Fibroblast of skin of back (primary cell): ENCODE results near the gene PACS1.
A peak's percentile ranks its signal among the peaks of the same experiment; 100 is the strongest.
"Not testable (repeated sequence)": the region's sequence is repeated elsewhere in the genome, so short reads cannot be mapped to it uniquely, and the experiment has no call there.

Source experiments
- DNase-seq: peaks from one replicate; pipeline ENCODE4 v3.0.0-alpha.2; 2013

Gene PACS1

DNA sequence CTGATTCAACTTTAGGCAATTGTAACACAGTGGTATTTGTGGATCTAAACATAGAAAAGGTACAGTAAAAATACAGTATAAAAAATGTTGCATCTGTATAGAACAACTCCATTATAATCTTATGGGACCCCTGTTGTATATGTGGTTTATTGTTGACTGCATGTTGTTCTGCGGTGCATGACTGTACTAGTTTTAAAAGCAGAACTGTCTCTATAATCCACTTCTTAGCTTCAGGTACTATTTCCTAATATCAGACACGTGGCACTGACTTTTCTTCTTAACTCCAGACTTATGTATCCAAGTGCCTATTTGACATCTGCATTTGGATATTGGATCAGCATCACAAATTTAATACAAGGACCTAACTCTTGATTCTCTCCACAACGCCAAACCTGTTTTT lies 41.1 kb downstream of the PACS1 start:
- no peak for DNase-seq

DNA sequence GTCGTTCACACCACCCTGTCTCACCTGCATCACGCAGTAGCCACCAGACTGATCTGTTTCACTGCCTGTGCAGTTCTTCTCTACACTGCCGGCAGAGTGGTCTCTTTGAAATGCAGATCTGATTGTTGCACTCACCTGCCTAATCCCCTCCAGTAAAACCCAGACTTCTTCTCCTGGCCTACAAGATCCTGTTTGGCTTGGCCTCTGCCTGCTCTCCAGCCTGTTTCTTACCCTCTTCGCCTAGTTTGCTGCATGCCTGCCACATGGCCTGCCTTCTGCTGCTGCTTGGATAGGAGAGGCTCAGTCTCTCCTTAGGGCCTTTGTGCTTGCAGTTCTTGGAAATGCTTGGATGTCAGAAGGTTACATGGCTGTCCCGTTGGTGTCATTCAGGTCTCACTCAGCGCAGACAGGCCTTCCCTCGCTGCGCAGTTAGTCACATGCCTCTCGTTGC lies 42.0 kb downstream of the PACS1 start:
- DNase-seq = no peak

DNA sequence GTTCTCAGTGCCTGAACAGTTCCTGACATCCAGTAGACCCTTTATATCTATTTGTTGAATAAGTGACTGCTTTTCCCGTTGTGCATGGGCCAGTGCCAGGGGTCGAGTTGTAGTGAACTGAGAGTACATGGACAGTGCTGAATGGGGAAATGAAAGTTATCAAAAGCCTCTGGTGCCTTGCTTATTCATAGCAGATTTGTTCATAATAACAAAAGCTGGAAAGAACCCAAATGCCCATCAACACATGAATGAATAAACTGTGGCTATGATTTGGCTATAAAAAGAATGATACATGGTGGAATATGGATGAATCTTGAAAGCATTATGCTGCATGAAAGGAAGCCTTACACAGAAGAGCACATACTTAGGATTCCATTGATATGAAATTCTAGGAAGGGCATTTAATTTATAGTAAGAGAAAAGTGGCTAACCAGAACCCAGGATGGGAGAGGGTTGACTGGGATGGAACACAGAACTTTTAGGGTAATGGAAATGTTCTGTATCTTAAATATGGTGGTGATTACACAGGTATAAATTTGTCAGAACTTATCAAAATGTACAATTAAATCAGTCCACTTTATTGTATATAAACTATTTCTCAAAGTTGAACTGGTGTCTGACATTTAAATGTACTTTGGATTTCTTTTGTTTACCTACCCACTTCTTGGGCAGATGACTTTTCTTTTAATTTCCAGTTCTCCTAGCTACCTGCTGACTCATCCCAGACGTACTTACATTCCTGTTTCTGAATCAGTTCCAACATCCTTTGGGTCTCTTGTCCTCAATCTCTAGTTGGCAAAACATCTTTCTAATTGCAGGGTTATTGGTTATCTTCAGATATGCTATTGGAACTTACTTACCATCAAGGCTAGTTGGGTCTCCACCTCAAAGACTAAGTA lies 42.8 kb downstream of the PACS1 start:
- DNase-seq = peak; percentile 91

GRCh38 chr11:66114957-66115356 lies 44.9 kb downstream of the PACS1 start:
- not testable (repeated sequence) for DNase-seq

DNA sequence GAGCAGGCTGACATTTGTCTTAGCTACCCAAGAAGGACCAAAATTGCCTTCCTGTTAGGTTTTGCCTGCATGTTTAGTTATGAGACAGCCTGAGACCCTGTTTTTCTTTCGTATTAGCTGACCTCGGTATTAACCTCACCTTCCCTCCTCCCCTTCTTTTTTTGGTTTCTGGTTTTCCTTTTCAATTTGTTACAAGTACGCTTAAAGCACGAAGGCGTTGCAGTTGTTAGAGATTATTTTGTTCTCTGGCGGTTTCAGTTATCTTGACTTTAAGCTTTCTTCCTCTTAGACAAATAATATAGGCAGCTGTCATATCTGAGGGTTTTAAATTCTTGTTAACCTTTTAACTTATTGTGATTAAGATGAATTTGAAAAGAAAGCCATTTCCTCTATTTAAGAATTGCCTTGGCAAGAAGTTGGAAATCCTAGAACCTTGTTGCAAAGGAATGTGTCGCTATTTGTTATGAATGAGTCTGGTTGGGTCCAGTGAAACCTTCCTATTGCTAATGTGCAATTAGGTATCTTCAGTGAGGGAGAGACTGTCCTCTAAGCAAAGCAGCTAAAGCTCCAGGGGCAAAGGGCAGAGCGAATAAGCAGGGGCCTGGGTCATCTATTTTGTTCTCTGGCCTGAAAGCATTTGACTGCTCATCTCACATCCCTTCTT lies 45.7 kb downstream of the PACS1 start:
- no peak for DNase-seq

GRCh38 chr11:66116576-66117361 lies 46.7 kb downstream of the PACS1 start:
- no peak for DNase-seq

DNA sequence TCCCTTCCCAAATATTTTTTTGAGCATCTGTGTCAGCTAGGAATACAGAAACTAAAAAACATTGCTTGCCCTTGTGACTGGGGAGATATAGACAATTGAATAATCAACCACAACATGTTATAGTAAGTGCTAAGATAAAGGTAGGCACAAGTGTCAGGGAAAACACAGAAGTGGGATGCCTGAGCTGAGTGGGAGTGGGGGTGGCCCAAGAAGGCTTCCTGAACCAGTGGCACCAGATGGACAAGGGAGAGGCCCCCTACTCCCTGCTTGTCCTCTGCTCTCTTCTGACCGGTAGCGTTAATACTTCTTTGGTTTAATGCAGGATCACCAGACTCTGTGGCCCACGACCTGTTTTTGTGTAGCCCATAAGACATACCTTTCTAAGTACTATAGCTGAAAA lies 48.8 kb downstream of the PACS1 start:
- no peak for DNase-seq

DNA sequence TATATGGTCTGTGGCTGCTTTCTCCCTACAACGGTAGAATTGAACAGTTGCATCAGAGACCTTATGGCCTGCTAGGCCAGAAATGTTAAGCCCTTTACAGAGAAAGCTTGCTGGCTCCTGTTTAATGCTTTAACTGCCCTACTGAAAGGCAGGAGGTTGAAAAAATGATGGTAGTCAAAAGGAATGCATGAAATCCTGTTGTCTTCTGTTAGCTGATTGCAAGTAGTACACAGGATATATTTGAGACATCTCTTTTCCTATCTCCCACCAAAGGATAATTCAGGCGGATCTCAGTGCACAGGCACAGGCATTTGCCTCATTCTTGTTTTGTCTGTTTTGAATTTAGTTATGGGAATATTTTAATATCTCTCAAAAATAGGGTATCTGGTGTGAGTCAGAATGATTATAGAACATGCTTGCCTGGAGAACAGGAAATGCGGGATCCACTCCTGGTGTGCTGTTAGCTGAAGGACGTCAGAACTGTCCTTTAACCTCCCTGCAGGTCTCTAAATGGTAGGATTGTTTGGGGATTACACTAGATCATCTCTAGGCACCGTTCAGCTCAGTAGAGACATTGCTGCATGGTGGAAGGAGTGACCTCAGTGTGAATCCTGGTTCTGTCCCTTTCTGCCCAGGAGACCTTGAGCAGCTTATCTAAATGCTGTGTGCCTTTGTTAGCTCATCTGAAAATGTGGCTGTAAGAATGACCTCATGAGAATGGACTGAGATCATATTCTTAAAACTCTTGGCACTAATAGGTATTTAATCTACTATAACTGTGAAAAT lies 49.5 kb downstream of the PACS1 start:
- peak; percentile 88 for DNase-seq

- DNase-seq = no peak
These were observed 51.4 kb downstream of the PACS1 start for GRCh38 chr11:66121466-66121865.

DNA sequence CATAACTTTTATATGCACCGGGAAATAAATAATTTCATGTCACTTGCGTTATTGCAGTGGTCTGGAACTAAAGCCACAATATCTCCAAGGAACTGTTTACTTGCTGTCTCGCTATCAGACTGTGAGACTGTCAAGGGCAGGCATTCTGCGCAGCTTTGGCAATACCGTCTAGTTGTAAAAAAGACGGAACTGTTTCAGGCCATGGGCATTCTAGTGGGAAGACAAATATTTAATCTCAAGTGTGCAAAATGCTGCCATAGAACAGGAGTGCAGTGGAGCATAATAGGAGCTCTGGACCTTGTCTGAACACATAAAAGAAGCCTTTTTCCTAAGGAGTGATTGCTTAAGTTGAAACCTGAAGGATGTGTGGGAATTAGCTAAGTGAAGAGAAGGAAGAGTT lies 53.8 kb downstream of the PACS1 start:
- DNase-seq = no peak

DNA sequence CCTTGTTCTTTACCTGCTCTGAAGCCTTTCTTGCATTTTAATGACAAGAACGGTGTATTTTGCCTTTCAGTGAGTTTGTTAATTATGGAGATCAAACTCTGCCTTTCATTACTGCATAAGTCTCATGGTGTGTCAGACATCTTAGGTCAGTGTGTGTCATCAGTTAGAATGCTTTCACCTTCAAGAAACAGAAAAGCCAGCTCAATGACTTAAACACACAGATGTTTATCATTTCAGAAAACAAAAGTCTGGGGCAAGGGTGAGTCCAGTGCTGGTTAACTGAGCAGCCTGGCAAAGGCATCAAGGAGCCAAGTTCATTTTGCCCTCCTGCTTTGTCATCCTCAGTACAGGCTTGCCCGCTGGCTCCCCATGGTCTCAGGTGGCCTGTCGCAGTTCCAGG lies 54.5 kb downstream of the PACS1 start:
- no peak for DNase-seq

- no peak for DNase-seq
These were observed 56.0 kb downstream of the PACS1 start for GRCh38 chr11:66126064-66126463.

GRCh38 chr11:66126808-66127555 lies 56.9 kb downstream of the PACS1 start:
- DNase-seq = peak; percentile 80

- DNase-seq = no peak
These were observed 60.9 kb downstream of the PACS1 start for GRCh38 chr11:66130978-66131377.

- no peak for DNase-seq
These were observed 62.0 kb downstream of the PACS1 start for GRCh38 chr11:66131937-66132632.

DNA sequence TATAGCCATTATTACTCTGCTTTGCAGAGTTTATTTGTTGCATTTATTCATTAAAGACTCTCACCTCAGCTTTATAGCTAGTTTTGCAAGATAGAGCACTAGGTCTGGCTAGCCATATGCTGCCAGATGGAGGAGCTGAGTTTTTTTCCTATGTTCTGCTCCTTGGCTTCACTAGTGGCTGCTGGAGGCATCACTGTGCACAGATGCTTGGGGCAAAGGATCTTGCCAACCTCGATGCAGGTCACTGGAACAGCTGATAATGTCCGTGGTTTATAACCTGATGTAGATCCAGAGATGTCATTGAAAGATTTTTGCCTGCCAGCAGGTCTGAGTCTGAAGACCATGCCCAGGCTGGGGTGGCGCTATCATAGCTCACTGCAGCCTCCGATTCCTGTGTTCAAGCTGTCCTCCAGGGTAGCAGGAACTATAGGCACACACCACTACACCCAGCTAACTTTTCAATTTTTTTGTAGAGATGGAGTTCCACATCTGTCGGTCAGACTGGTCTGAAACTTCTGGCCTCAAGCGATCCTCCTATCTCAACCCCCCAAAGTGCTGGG lies 63.2 kb downstream of the PACS1 start:
- DNase-seq = no peak

- peak; percentile 33 for DNase-seq
These were observed 66.7 kb downstream of the PACS1 start for GRCh38 chr11:66136752-66137123.

GRCh38 chr11:66139817-66140404 lies 69.8 kb downstream of the PACS1 start:
- no peak for DNase-seq

- peak; percentile 76 for DNase-seq
These were observed 72.5 kb downstream of the PACS1 start for GRCh38 chr11:66142370-66143263.
